Neuronal stem cell (in vitro differentiated cells): ENCODE results near the gene EHD1.

Experiments
- DNase-seq: peaks from one replicate; pipeline ENCODE4 v3.0.0-alpha.2; 2013; ENCODE audit warnings: low spot score
- H2AFZ ChIP-seq: one replicate; pipeline ENCODE4 v1.6.1; 2013; ENCODE audit warnings: mild to moderate bottlenecking, low read length, inconsistent platforms
- H2AK5ac ChIP-seq: 2 replicates; pipeline ENCODE4 v1.6.1; 2013; ENCODE audit warnings: low read depth, mild to moderate bottlenecking, inconsistent platforms, low read length, moderate library complexity, mixed read lengths
- H2BK120ac ChIP-seq: 2 replicates; pipeline ENCODE4 v1.6.1; 2013; ENCODE audit warnings: low read depth, mild to moderate bottlenecking, inconsistent platforms, low read length, moderate library complexity, mixed read lengths
- H2BK12ac ChIP-seq: one replicate; pipeline ENCODE4 v1.6.1; 2013; ENCODE audit warnings: low read length, inconsistent platforms
- H2BK15ac ChIP-seq: 2 replicates; pipeline ENCODE4 v1.6.1; 2013; ENCODE audit warnings: mild to moderate bottlenecking, low read length, inconsistent platforms, mixed read lengths
- H2BK5ac ChIP-seq: one replicate; pipeline ENCODE4 v1.6.1; 2013; ENCODE audit warnings: inconsistent platforms, mild to moderate bottlenecking, low read length, moderate library complexity
- H3K14ac ChIP-seq: one replicate; pipeline ENCODE4 v1.6.1; 2013; ENCODE audit warnings: low read length, inconsistent platforms
- H3K18ac ChIP-seq: 2 replicates; pipeline ENCODE4 v1.6.1; 2013; ENCODE audit warnings: low read length, inconsistent platforms
- H3K23ac ChIP-seq: 2 replicates; pipeline ENCODE4 v1.6.1; 2013; ENCODE audit warnings: low read depth, mild to moderate bottlenecking, mixed read lengths, low read length, inconsistent platforms; ENCODE audit not compliant: poor library complexity
- H3K27ac ChIP-seq: replicated peaks from 3 replicates; pipeline ENCODE4 v1.5.1; 2013; ENCODE audit warnings: low read length, inconsistent platforms
- H3K27me3 ChIP-seq, 3 experiments: 2 replicates each; pipeline ENCODE4 v1.6.1; 2013; ENCODE audit warnings: low read length in 3 of 3, mild to moderate bottlenecking in 2 of 3, inconsistent platforms in 1 of 3, low read depth in 1 of 3, mixed read lengths in 1 of 3, moderate library complexity in 1 of 3; ENCODE audit not compliant: control insufficient read depth in 3 of 3, insufficient read depth in 3 of 3
- H3K36me3 ChIP-seq, 2 donors: replicated peaks in 1 of 2; 2 replicates each; pipeline ENCODE4 v1.6.1; 2013; ENCODE audit warnings: low read length in 2 of 2; ENCODE audit not compliant: control insufficient read depth in 2 of 2, insufficient read depth in 2 of 2
- H3K4ac ChIP-seq: 2 replicates; pipeline ENCODE4 v1.6.1; 2013; ENCODE audit warnings: inconsistent platforms, mild to moderate bottlenecking, low read length, moderate library complexity
- H3K4me1 ChIP-seq, 2 donors: 1 replicate in 1 of 2; 2 replicates in 1 of 2; pipeline ENCODE4 v1.6.1; 2013; ENCODE audit warnings: low read length in 2 of 2, low read depth in 1 of 2; ENCODE audit not compliant: control insufficient read depth in 2 of 2, insufficient read depth in 1 of 2
- H3K4me2 ChIP-seq: one replicate; pipeline ENCODE4 v1.6.1; 2013; ENCODE audit warnings: mild to moderate bottlenecking, low read length, inconsistent platforms; ENCODE audit not compliant: insufficient read depth, poor library complexity, severe bottlenecking
- H3K4me3 ChIP-seq, 2 donors: 2 replicates each; pipeline ENCODE4 v1.5.1; 2013; ENCODE audit warnings: low read length in 2 of 2, mild to moderate bottlenecking in 2 of 2, inconsistent platforms in 1 of 2, moderate library complexity in 1 of 2
- H3K79me1 ChIP-seq: one replicate; pipeline ENCODE4 v1.6.1; 2013; ENCODE audit warnings: low read depth, mild to moderate bottlenecking, inconsistent platforms, low read length, moderate library complexity
- H3K9ac ChIP-seq: one replicate; pipeline ENCODE4 v1.6.1; 2013; ENCODE audit warnings: mild to moderate bottlenecking, low read depth, low read length, inconsistent platforms; ENCODE audit not compliant: poor library complexity
- H3K9me3 ChIP-seq, 2 donors: replicated peaks in 1 of 2; 2 replicates each; pipeline versions ENCODE3 to v1.6.1; 2013; ENCODE audit warnings: low read length in 2 of 2, mild to moderate bottlenecking in 2 of 2, inconsistent platforms in 1 of 2, low read depth in 1 of 2, mixed read lengths in 1 of 2, moderate library complexity in 1 of 2; ENCODE audit not compliant: control insufficient read depth in 2 of 2, insufficient read depth in 1 of 2
- H4K8ac ChIP-seq: one replicate; pipeline ENCODE4 v1.6.1; 2013; ENCODE audit warnings: low read depth, mild to moderate bottlenecking, inconsistent platforms, low read length, moderate library complexity
- H4K91ac ChIP-seq: one replicate; pipeline ENCODE4 v1.6.1; 2013; ENCODE audit warnings: low read length, low read depth, mild to moderate bottlenecking, inconsistent platforms; ENCODE audit not compliant: poor library complexity
- WGBS, 2 donors: extraction: QIAGEN DNeasy Blood & Tissue Kit; methylation state at CpG; one replicate each; pipeline ENCODE4 v1.1.7; 2013; ENCODE audit warnings: missing lambda C conversion rate in 2 of 2, mixed read lengths in 1 of 2; ENCODE audit not compliant: insufficient read length in 2 of 2, insufficient replicate concordance in 1 of 2; ENCODE audit errors: extremely low coverage in 2 of 2; 5-methylcytosine and 5-hydroxymethylcytosine counted together

The EHD1 gene

DNA sequence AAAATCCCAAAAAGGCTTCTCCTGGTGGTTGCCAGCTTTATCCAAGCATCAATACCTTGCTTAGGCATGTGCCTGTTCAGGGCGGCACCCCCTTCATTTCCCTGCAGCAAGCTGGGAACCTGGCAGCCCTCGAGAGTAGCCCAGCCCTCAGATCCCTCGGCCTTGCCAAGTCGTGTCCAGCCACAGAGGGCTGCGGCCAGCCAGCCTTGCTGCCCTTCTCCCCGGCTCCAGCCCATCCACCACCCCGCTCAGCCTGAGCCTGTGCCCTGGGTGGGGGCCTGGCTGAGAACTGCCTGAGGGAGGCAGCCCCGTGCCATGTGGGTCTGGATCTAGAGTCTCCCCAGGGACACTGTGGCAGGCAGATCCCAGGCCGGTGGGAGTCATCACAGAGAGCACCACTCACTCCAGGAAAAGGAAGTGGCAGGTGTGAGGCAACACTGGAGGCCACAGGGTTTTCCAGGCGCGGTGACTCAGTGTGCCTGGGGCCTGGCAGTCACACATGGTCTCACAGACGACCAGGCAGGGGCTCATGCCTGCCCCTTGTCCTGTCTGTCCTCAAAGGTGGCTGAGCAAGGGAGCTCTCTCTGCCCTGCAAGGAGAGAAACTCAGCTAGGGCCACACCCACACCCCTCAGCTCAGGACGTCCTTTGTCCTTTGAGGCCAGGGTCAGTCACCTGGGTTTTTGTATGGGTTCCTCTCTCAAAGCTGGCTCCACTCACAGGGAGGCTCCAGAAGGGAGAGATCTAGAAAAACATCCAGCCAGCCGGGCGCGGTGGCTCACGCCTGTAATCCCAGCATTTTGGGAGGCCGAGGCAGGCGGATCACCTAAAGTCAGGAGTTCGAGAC is 21.8 kb downstream of the EHD1 start:
- peaks cover 0 to 3% of the 10 kb centered on the region in 2 donors for H3K4me1 ChIP-seq
- no peak overlapping the region for H2AK5ac ChIP-seq
- no peak overlapping the region for H4K8ac ChIP-seq
- H3K4ac ChIP-seq = no peak overlapping the region
- H3K4me2 ChIP-seq = no peak overlapping the region
- H2BK12ac ChIP-seq = no peak overlapping the region
- no peak overlapping the region for H2AFZ ChIP-seq
- peaks cover 19 to 51% of the 10 kb centered on the region in 2 donors for H3K36me3 ChIP-seq
- H4K91ac ChIP-seq = peak overlapping the region; percentile 22
- no peak overlapping the region for H3K18ac ChIP-seq
- peak overlapping the region; percentile 63 for H3K9ac ChIP-seq
- H3K27ac ChIP-seq = no peak overlapping the region
- peaks cover 6% of the 10 kb centered on the region for H3K79me1 ChIP-seq
- H3K4me3 ChIP-seq = no peak overlapping the region
- no peaks in the 10 kb centered on the region for H3K9me3 ChIP-seq
- no peak overlapping the region for H2BK15ac ChIP-seq
- DNase-seq = no peak
- no peaks in the 10 kb centered on the region for H3K27me3 ChIP-seq
- H2BK120ac ChIP-seq = no peak overlapping the region
- no peak overlapping the region for H2BK5ac ChIP-seq
- no peak overlapping the region for H3K23ac ChIP-seq
- H3K14ac ChIP-seq = no peak overlapping the region
- WGBS, 2 donors = no CpG with 5 or more reads among the region's 20 CpGs

DNA sequence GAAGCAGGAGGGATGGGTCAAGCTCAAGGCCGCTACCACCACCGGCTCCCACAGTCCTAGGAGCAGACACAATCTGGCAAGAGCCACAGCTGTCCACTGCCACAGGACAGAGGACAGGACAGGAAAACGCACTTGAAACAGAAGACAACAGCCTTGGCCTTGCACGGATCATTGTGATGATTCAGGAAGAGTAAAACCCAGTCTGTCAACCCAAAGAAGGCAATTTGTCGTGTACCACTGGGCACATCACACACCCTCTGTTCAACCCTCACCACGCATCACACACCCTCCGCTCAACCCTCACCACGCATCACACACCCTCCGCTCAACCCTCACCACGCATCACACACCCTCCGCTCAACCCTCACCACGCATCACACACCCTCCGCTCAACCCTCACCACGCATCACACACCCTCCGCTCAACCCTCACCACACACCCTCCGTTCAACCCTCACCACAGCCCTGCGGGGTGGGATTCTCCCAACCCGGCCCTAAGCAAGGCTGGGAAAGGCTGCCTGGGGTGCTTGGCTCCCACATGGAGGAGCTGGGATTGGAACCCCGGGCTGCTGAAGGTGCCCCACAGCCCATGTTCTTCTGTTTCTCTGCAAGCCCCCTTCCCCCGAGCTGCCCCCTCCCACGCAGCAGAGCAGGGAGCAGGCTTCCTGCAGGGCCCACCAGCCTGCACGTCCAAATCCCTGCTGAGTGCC is 22.7 kb downstream of the EHD1 start:
- Histone ChIP-seq H3K4ac (no peak overlapping the region), H3K14ac (no peak overlapping the region), H3K23ac (no peak overlapping the region), H3K9ac (no peak overlapping the region), H2BK12ac (no peak overlapping the region), H3K18ac (no peak overlapping the region), H4K91ac (no peak overlapping the region), H3K4me2 (no peak overlapping the region), H2BK5ac (no peak overlapping the region), H3K4me1 (peaks cover 2 to 10% of the 10 kb centered on the region in 2 donors), H2AK5ac (no peak overlapping the region), H3K36me3 (peaks cover 19 to 51% of the 10 kb centered on the region in 2 donors), H4K8ac (no peak overlapping the region), H3K27ac (no peak overlapping the region), H3K9me3 (no peaks in the 10 kb centered on the region), H2BK15ac (no peak overlapping the region), H3K4me3 (no peak overlapping the region), H3K79me1 (peaks cover 4% of the 10 kb centered on the region), H2AFZ (no peak overlapping the region), H2BK120ac (no peak overlapping the region), H3K27me3 (no peaks in the 10 kb centered on the region)
- WGBS, 2 donors = 100% methylated on average over 3 of the region's 22 CpGs; no CpG with 5 or more reads in 1 of the 2 donors
- no peak for DNase-seq

DNA sequence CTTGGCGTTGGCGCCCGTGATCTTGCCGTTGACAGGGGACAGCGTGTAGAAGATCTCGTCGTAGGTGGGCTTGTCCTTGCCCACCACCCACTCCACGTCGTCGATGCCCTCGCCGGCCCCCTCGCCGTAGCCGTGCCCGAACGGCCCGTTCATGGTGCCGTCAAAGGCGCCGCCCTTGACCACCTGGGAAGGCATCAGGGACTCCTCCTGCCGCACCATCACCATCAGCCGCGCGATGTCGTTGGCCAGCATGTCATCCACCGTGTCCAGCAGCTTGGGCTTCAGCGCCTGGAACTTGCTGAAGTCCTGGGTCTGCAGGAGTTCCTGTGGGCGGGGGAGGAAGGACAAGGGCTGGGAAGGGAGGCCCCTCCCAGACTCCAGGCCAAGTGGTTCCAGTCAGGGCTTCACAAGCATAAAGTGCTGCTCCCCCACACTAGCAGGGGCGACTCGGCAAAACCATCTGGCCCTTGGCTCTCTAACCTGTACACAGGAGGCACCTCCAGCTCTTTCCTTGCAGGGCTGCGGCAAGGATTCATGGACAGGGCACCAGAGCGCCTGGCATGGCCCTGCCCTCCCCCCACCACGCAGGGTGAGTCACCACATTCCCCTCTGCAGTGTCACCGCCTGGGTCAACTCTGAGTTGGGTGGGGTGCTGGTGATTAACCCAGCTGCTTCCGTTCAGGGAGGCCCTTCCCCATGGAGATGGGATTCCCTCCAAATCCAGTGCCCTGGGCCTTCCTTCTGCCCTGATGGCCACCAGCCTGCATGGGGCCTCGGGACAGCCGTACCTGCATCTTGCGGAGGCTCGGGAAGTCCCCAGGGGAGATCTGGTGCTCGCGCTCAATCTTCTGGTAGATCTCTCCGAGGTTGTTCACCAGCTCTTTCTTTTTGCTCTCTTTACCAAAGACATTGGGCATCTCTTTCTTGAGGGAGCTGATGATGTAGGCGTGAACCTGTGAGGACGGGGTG is 23.6 kb downstream of the EHD1 start:
- Histone ChIP-seq H3K79me1 (peaks cover 4% of the 10 kb centered on the region), H3K4ac (no peak overlapping the region), H3K4me1 (peaks cover 2 to 10% of the 10 kb centered on the region in 2 donors), H2AK5ac (no peak overlapping the region), H3K4me3 (no peak overlapping the region), H3K9me3 (no peaks in the 10 kb centered on the region), H3K23ac (no peak overlapping the region), H4K91ac (no peak overlapping the region), H3K9ac (peak overlapping the region; percentile 70), H3K27ac (no peak overlapping the region), H2BK120ac (no peak overlapping the region), H3K27me3 (no peaks in the 10 kb centered on the region), H2AFZ (no peak overlapping the region), H4K8ac (peak overlapping the region; percentile 65), H2BK15ac (no peak overlapping the region), H2BK12ac (no peak overlapping the region), H2BK5ac (peak overlapping the region; percentile 53), H3K14ac (no peak overlapping the region), H3K4me2 (no peak overlapping the region), H3K36me3 (peaks cover 19 to 47% of the 10 kb centered on the region in 2 donors), H3K18ac (peak overlapping the region; percentile 48)
- no CpG with 5 or more reads among the region's 45 CpGs for WGBS, 2 donors
- no peak for DNase-seq
